Upper lobe of left lung (tissue), 4 donors: Measurements from ENCODE around the gene STRIP1.

ENCODE experiments used
- CTCF ChIP-seq, 6 experiments: fragments of 450-650 bp in 4 of 6; fragments of 200-600 bp in 2 of 6; sonication (generic) in 2 of 6; IDR thresholded peaks; one replicate each; pipeline ENCODE4 v1.5.1; 2016 to 2019; ENCODE audit warnings: antibody characterized with exemption in 6 of 6
- POLR2AphosphoS5 ChIP-seq, 2 donors: sonication (generic); formaldehyde crosslinking; IDR thresholded peaks; one replicate each; pipeline ENCODE4 v1.5.1; 2017; ENCODE audit warnings: antibody characterized with exemption in 2 of 2

GRCh38 chr1:110019770-110020169 lies 14.7 kb upstream of the STRIP1 start:
- TF ChIP-seq CTCF (IDR thresholded peaks at IDR 0.05) (no peak), POLR2AphosphoS5 (IDR thresholded peaks at IDR 0.05) (no peak)
